C4-2B (cell line): ENCODE data around the gene TJP3.

Experiments
- H3K27ac ChIP-seq: fragments of 450-650 bp; 2 replicates; pipeline ENCODE4 v1.5.1; 2017
- ZFX ChIP-seq: fragments of 450-650 bp; IDR thresholded peaks from 2 replicates; pipeline ENCODE4 v1.6.1; 2017
- TF ChIP-seq, protein P1 (sequence below): fragments of 450-650 bp; conservative IDR thresholded peaks from 2 replicates; pipeline ENCODE4 v1.5.1; 2017; ENCODE audit warnings: mild to moderate bottlenecking

The TJP3 gene

DNA sequence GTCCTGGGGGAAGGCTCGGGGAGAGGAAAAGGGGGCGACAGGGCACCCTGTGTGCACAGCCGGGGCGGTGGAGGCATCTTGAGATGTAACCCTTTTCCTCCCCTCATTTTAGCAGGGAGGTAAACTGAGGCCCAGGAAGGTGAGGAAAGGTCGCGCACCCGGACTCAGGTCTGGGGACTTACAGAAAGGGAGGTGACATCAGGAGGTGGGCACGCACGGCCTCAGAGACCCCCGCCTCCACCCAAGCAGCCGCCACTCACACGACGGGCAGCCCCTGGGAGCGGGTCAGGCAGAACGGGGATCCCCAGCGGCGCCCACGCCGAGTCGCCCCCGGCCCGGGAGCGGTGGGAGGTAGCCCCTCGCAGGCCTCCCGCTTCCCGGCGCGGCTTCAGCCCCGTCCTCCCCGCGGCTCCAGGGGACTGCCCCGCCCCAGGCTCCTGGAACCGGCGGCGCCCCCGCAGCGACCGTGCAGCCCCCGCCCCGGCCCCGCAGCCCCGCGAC lies 8.4 kb upstream of the TJP3 start:
- peak overlapping the region; percentile 82 for H3K27ac ChIP-seq
- TF ChIP-seq ZFX: no peak
- TF ChIP-seq, protein P1, sequence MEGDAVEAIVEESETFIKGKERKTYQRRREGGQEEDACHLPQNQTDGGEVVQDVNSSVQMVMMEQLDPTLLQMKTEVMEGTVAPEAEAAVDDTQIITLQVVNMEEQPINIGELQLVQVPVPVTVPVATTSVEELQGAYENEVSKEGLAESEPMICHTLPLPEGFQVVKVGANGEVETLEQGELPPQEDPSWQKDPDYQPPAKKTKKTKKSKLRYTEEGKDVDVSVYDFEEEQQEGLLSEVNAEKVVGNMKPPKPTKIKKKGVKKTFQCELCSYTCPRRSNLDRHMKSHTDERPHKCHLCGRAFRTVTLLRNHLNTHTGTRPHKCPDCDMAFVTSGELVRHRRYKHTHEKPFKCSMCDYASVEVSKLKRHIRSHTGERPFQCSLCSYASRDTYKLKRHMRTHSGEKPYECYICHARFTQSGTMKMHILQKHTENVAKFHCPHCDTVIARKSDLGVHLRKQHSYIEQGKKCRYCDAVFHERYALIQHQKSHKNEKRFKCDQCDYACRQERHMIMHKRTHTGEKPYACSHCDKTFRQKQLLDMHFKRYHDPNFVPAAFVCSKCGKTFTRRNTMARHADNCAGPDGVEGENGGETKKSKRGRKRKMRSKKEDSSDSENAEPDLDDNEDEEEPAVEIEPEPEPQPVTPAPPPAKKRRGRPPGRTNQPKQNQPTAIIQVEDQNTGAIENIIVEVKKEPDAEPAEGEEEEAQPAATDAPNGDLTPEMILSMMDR: no peak

DNA sequence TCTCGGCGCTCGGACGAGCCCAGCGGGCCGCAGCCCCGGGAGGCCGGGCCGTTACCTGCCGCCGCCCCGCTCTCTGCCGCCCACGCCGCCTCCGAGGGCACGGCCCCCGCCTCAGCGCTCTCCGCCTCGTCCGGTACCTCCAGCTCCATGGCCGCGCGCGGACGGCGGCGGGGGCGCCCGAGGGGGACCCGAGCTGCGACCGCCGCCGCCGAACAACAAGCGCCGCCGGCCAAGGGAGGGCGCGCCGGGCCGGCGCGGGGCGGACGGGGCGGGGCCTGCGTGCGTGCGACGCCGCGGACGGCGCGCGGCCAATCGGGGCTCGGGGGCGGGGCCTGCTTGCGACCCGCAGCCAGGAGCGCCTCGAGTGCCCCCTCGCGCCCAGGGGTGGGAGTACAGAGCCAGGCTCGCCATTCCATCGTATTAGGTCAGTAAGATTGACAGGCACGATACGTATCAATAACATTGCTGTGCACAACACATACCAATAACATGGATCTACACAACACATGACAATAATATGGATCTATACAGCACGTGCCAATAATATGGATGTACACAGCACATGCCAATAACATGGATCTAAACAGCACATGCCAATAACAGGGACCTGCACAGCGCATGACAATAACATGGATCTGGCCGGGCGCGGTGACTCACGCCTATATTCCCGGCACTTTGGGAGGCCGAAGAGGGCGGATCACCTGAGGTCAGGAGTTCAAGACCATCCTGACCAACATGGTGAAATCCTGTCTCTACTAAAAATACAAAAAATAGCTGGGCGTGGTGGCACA lies 7.7 kb upstream of the TJP3 start, which contains the start of gene PIP5K1C:
TSS of gene PIP5K1C (minus strand) at position 227 of the 791 bp plus-strand sequence. CDS start at position 149, 78 bp downstream.
- peak; percentile 64; the same call in 1 of the 2 replicates for TF ChIP-seq ZFX
- TF ChIP-seq, protein P1: peak; percentile 95
- peak within 1 kb of the TSS; percentile 82 for H3K27ac ChIP-seq

DNA sequence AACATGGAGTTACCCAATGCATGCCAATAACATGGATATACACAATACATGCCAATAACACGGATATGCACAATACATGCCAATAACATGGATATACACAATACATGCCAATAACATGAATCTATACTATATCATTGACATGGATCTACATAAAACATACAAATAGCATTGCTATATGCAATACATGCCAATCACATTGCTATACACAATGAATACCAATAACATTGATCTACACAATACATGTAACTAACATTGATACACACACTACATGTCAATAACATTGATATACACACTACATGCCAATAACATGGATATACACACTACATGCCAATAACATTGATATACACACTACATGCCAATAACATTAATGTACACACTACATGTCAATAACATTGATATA lies 7.0 kb upstream of the TJP3 start:
- TF ChIP-seq ZFX: no peak
- TF ChIP-seq, protein P1: no peak
- H3K27ac ChIP-seq: no peak overlapping the region

DNA sequence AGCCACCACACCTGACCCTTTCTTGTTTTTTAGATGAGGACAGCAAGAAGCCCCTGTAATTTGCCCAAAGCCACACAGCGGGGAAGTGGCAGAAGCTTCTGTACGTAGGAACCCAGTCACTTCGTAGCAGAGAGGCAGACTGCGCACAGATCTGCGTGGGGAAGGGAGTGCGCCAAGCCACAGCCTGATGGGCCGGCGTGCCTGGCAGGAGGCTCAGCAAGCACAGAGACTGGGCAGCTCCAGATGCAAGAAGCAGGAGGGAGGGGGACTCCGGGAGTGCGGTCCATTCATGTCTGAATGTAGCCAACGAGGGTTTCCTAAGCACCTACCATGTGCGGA lies 347 bp upstream of the TJP3 start:
- H3K27ac ChIP-seq: peak overlapping the region; percentile 77
- TF ChIP-seq, protein P1: no peak
- TF ChIP-seq ZFX: no peak

DNA sequence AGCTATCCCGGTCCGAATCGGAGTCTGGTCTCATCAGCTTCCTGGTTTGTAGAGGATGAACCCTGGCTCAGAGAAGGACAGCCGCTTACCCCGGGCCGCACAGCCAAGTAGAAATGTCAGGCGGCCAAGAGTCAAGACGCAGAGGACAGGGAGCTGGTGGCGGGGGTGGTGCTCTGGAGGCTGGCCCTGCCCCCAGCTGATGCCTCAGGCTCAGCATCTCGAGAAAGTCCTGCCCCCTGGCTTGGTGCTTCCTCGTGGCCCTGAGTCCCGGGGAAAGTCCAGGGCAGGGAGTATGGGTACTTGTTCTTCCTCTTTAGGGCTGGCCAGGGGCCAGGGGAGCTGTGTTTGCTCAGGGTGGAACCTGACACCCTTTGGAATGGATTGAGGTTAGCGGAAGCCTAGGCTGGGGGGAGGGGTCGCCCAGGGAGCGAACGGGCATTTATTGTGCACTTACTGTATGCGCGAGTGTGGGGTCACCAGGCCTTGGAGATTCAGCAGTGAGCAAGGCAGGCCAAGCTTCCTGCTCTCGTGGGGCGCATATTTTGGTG lies 2.2 kb downstream of the TJP3 start:
- peak overlapping the region; percentile 77 for H3K27ac ChIP-seq
- TF ChIP-seq, protein P1: no peak
- no peak for TF ChIP-seq ZFX

DNA sequence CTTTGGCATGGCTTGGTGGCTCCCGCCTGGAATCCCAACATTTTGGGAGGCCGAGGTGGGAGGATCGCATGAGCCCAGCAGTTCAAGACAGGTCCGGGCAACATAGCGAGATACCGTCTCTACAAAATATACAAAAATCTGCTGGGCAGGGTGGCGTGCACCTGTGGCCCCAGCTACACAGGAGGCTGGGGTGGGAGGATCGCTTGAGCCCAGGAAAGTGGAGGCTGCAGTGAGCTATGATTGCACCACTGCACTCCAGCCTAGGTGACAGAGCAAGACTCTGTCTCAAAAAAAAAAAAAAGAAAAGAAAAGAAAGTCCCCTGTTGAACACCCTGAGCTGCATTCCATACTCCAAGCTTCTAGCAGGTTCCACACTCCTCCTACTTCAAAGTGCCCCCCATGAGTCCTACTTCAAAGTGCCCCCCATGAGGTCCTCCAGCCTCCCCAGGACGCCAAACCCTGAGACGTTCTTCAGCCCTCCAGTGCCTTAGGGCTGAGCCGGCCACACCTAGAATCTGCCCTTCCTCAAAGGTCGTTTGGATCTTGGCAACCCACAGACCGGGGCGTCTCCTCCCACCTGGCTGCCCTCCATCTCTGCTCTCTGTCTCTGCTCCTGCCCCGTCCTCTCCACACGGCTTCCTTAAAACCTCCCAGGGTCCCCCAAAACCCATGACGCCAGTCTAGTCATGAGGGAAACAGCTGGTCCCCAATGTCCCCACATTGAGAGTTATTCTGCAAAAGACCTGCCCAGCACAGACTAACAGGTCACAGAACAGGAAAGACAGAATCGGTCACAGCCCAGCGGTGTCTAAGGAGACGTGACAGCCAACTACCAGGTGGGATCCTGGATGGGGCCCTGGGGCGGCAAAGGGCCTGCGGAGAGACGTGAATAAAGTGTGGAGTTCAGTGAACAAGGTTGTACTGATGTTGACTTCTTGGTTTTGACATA lies 4.8 kb downstream of the TJP3 start:
- H3K27ac ChIP-seq: peak overlapping the region; percentile 63
- no peak for TF ChIP-seq ZFX
- TF ChIP-seq, protein P1: no peak
